ENCODE results near the gene SGCA. TPM values are rescaled to one million over a fixed set of nuclear protein-coding genes. Genes with fewer than 3 reads are reported as not detected.

SGCA gene
- total and polyA plus RNA-seq, 10 of the 15 experiments (the other 5 are each of a cell fraction or from before 2014, with no cell fraction given): 0.13 to 2.2 (median 0.50) TPM; not detected in 2

DNA sequence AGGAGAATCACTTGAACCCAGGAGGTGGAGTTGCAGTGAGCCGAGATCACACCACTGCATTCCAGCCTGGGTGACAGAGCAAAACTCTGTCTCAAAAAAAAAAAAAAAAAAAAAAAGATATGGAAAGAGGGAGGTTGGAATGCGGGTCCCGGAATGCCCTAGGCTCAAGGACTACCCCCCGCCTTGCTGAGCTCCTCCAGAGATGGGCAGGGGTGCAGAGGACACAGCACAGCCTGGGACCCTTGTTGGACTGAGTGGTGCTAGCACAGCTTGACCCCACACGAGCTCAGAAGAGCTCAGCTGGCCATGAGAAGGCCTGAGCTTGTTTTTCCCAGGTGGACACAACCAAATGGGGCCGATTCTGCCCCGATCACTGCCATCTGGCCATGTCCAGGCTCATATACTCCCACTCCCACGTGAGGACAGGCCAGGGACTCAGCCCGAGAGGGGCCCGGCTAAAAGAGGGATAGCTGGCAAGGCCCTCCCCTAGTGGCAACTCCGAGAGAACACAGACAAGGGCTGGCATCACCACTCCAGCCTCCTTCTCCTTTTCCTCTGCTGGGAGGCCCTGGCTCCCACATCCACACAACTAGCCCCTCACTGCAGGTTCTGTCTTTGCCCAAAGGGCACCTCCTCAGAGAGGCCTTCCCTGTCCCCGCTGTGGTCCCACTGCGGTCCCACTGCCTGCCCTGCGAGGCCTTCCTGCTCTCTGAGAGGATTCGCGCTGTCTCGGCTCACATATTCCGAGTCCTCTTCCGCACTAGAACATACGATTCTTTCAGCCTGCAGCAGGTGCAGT lies 11.0 kb downstream of the SGCA start:
- no peak overlapping the region for H3K27ac ChIP-seq (ENCODE audit: control insufficient read depth, insufficient read depth)
- no peak overlapping the region for H3K9ac ChIP-seq (ENCODE audit: control insufficient read depth, insufficient read depth, low read length)
- ChIA-PET CTCF (interaction anchor here (0.6 to 17.0 kb wide), 11 partner anchors 8 to 121 kb away, joined by 3 to 514 read pairs (median 10); no protein-coding TSS in a partner anchor), RAD21 (ENCODE audit: unreplicated experiment) (interaction anchor here (0.9 to 2.4 kb wide), 3 partner anchors 7 to 89 kb away, joined by 3 to 16 read pairs (median 9); no protein-coding TSS in a partner anchor), POLR2A (interaction anchor here (0.6 to 0.7 kb wide), 3 partner anchors 91 to 335 kb away, joined by 4 to 7 read pairs (median 4); no protein-coding TSS in a partner anchor), SMC1A (ENCODE audit: uncharacterized antibody, unreplicated experiment) (interaction anchor here (0.6 to 2.6 kb wide), 7 partner anchors 8 to 120 kb away, joined by 3 to 17 read pairs (median 3); no protein-coding TSS in a partner anchor)
- H3K79me2 ChIP-seq (ENCODE audit: control insufficient read depth, insufficient read depth, low read length): no peaks in the 10 kb centered on the region
- H2AFZ ChIP-seq (ENCODE audit: control insufficient read depth, low read depth, low read length): no peak overlapping the region
- in situ Hi-C loops (cut with MboI) (no loop called here), intact Hi-C loops (cut with micrococcal nuclease; ENCODE audit: unreplicated experiment) (no loop called here)
- ATAC-seq (no peak), DNase-seq (ENCODE audit: low read depth, low spot score) (no peak), FAIRE-seq (no peak)
- peaks cover 3% of the 10 kb centered on the region; the same call in 1 of the 2 replicates for H3K4me1 ChIP-seq (ENCODE audit: control insufficient read depth, insufficient read depth, low read length)
- H3K36me3 ChIP-seq (ENCODE audit: control insufficient read depth in 2 of 2, insufficient read depth in 2 of 2, low read length in 1 of 2): no peaks in the 10 kb centered on the region
- WGBS (ENCODE audit: insufficient coverage, insufficient replicate concordance, low lambda C conversion rate, missing lambda C conversion rate): 59% methylated on average over 19 of the region's 20 CpGs
- no peak overlapping the region for H3K4me2 ChIP-seq (ENCODE audit: control insufficient read depth, insufficient read depth)
- H3K9me3 ChIP-seq (replicated peaks; ENCODE audit: control insufficient read depth, insufficient read depth, low read length): no peaks in the 10 kb centered on the region
- H3K4me3 ChIP-seq: no peak overlapping the region
- BruUV-seq (replicated peaks): no TSS peak
- H3K27me3 ChIP-seq (replicated peaks in 1 of 2; ENCODE audit: control insufficient read depth in 2 of 2, insufficient read depth in 2 of 2, low read length in 1 of 2): no peaks in the 10 kb centered on the region
- H4K20me1 ChIP-seq (ENCODE audit: control insufficient read depth, insufficient read depth): no peaks in the 10 kb centered on the region
- no peak for TF ChIP-seq FOXM1 (IDR thresholded peaks at IDR 0.05; ENCODE audit: low read depth, low read length)
- TF ChIP-seq, protein P1, sequence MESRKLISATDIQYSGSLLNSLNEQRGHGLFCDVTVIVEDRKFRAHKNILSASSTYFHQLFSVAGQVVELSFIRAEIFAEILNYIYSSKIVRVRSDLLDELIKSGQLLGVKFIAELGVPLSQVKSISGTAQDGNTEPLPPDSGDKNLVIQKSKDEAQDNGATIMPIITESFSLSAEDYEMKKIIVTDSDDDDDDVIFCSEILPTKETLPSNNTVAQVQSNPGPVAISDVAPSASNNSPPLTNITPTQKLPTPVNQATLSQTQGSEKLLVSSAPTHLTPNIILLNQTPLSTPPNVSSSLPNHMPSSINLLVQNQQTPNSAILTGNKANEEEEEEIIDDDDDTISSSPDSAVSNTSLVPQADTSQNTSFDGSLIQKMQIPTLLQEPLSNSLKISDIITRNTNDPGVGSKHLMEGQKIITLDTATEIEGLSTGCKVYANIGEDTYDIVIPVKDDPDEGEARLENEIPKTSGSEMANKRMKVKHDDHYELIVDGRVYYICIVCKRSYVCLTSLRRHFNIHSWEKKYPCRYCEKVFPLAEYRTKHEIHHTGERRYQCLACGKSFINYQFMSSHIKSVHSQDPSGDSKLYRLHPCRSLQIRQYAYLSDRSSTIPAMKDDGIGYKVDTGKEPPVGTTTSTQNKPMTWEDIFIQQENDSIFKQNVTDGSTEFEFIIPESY (IDR thresholded peaks at IDR 0.05): no peak

Data from GM12878 (cell line).